ENCODE data around the gene NDC1.

DNA sequence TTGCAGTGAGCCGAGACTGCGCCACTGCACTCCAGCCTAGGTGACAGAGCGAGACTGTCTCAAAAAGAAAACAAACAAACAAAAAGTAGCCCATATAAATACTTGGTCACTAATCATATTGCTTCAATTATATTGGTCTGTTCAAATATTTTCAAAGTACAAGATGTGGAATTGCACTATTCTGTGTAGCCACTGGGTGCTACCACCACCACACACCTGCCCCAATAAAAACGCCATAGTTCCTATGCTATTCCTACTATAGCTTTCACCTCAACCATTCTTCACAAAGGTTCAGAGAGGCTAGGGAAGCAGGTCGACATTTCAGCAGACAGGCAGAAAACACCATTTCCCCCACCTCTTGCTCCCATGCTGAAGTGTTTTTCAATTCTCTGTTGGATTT, 16.7 kb downstream of the NDC1 start:
- TF ChIP-seq, protein P1, sequence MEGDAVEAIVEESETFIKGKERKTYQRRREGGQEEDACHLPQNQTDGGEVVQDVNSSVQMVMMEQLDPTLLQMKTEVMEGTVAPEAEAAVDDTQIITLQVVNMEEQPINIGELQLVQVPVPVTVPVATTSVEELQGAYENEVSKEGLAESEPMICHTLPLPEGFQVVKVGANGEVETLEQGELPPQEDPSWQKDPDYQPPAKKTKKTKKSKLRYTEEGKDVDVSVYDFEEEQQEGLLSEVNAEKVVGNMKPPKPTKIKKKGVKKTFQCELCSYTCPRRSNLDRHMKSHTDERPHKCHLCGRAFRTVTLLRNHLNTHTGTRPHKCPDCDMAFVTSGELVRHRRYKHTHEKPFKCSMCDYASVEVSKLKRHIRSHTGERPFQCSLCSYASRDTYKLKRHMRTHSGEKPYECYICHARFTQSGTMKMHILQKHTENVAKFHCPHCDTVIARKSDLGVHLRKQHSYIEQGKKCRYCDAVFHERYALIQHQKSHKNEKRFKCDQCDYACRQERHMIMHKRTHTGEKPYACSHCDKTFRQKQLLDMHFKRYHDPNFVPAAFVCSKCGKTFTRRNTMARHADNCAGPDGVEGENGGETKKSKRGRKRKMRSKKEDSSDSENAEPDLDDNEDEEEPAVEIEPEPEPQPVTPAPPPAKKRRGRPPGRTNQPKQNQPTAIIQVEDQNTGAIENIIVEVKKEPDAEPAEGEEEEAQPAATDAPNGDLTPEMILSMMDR (IDR thresholded peaks at IDR 0.05), result no peak
- no peak for TF ChIP-seq POLR2A (IDR thresholded peaks at IDR 0.05)

Data from heart left ventricle (tissue), 13 donors.